GM12878 (cell line): ENCODE measurements around the gene FN3K. TPM values are rescaled to one million over a fixed set of nuclear protein-coding genes. Genes with fewer than 3 reads are reported as not detected.

ENCODE experiments used
- BHLHE40 ChIP-seq, 2 experiments: fragments of 450-650 bp in 1 of 2; IDR thresholded peaks; 2 replicates each; pipeline ENCODE4 v1.6.1; 2011 to 2017; ENCODE audit warnings: low read depth in 2 of 2, borderline replicate concordance in 1 of 2, improper control_type of control experiment in 1 of 2, low read length in 1 of 2, mild to moderate bottlenecking in 1 of 2
- BMI1 ChIP-seq: fragments of 450-650 bp; IDR thresholded peaks from 2 replicates; pipeline ENCODE4 v1.6.1; 2016; ENCODE audit warnings: mild to moderate bottlenecking, moderate library complexity, borderline replicate concordance
- HDAC2 ChIP-seq: fragments of 200-600 bp; sonication (generic); IDR thresholded peaks from 2 replicates; pipeline ENCODE4 v1.6.1; 2017
- MYB ChIP-seq: fragments of 150-350 bp; IDR thresholded peaks from 2 replicates; pipeline ENCODE4 v1.6.1; 2014; ENCODE audit warnings: mild to moderate bottlenecking, low read depth, low read length, borderline replicate concordance
- NBN ChIP-seq: fragments of 450-650 bp; IDR thresholded peaks from 2 replicates; pipeline ENCODE4 v1.6.1; 2016
- NR2C1 ChIP-seq: fragments of 450-650 bp; IDR thresholded peaks from 2 replicates; pipeline ENCODE4 v1.6.1; 2017; ENCODE audit warnings: antibody characterized with exemption, mild to moderate bottlenecking, moderate library complexity
- NR2C2 ChIP-seq: IDR thresholded peaks from 2 replicates; pipeline ENCODE4 v1.6.1; 2011; ENCODE audit warnings: borderline replicate concordance, low read depth; ENCODE audit not compliant: control insufficient read depth, insufficient read length
- PAX5 ChIP-seq: IDR thresholded peaks from 2 replicates; pipeline ENCODE4 v1.6.1; 2011; ENCODE audit warnings: low read depth, low read length, borderline replicate concordance
- POLR2AphosphoS5 ChIP-seq: IDR thresholded peaks from 2 replicates; pipeline ENCODE4 v1.6.1; 2011; ENCODE audit warnings: mild to moderate bottlenecking, low read length, inconsistent platforms
- RCOR1 ChIP-seq: conservative IDR thresholded peaks from 2 replicates; pipeline ENCODE4 v1.6.1; 2012; ENCODE audit warnings: low read depth, low read length, improper control_type of control experiment
- TCF12 ChIP-seq: IDR thresholded peaks from 2 replicates; pipeline ENCODE4 v1.6.1; 2011; ENCODE audit warnings: low read depth, mild to moderate bottlenecking, low read length
- TCF3 ChIP-seq: IDR thresholded peaks from 2 replicates; pipeline ENCODE4 v1.6.1; 2012; ENCODE audit warnings: low read depth, mild to moderate bottlenecking, low read length, borderline replicate concordance; ENCODE audit not compliant: insufficient read depth
- polyA plus RNA-seq, 11 experiments: library from polyadenylated mRNA; depleted of rRNA in 4 of 11; unstranded in 6 of 11; stranded (reverse) in 5 of 11; fragments of >200 nt; fragmentation: Nextera tagmentation in 4 of 11; fragmentation: Illumina TruSeq in 1 of 11; extraction: Ambion mirVana in 4 of 11; extraction: Trizol in 1 of 11; gene quantifications; 1 replicate in 1 of 11; 2 replicates in 10 of 11; pipeline versions ENCODE4 v1.2.1 to v1.2.3, GENCODE V29; 2011 to 2016; ENCODE audit warnings: inconsistent platforms in 2 of 11, missing spikeins in 2 of 11, low read depth in 1 of 11
- total RNA-seq, 4 experiments: library from RNA; depleted of rRNA in 3 of 4; stranded (reverse); fragments of >200 nt in 3 of 4; fragmentation: Illumina TruSeq in 1 of 4; extraction: Trizol in 1 of 4; gene quantifications; 2 replicates each; pipeline versions ENCODE4 v1.2.1 to v1.2.3, GENCODE V29; 2013 to 2021
- TF ChIP-seq, protein P1 (sequence below): fragments of 450-650 bp; IDR thresholded peaks from 2 replicates; pipeline ENCODE4 v1.6.1; 2017; ENCODE audit warnings: mild to moderate bottlenecking, moderate library complexity
- TF ChIP-seq, protein P2 (sequence below): IDR thresholded peaks from 2 replicates; pipeline ENCODE4 v1.6.1; 2012; ENCODE audit warnings: improper control_type of control experiment, low read depth, low read length; ENCODE audit not compliant: insufficient replicate concordance
- TF ChIP-seq, protein P3 (sequence below): fragments of 450-650 bp; formaldehyde crosslinking; IDR thresholded peaks from 2 replicates; pipeline ENCODE4 v1.4.0; 2020; ENCODE audit warnings: mild to moderate bottlenecking, moderate library complexity
- TF ChIP-seq, protein P4 (sequence below): fragments of 450-650 bp; IDR thresholded peaks from 2 replicates; pipeline ENCODE4 v1.6.1; 2017; ENCODE audit warnings: mild to moderate bottlenecking

Gene FN3K
- total and polyA plus RNA-seq, 10 of the 15 experiments (the other 5 are each of a cell fraction or from before 2014, with no cell fraction given): 0.08 to 0.51 (median 0.17) TPM; not detected in 7

DNA sequence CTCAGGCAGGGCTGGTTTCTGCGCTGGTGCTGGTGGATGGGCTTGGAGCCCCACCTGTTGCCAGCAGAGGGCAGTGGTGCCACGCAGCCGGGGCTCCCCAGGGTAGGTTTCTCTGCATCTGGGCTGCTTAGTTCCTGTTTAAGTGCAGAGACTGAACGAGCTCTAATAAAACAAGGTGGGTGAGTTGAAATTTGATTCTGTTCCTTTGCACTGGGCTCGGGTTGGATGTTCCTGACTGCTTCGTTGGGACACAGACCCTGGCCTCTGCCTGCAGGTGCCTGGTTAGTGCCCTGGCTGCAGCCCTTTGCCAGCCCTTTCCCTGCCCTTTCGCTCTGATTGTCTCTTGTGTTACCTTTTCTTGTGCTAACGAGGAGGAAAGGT, 46.5 kb downstream of the FN3K start (continued):
- TF ChIP-seq, protein P1, sequence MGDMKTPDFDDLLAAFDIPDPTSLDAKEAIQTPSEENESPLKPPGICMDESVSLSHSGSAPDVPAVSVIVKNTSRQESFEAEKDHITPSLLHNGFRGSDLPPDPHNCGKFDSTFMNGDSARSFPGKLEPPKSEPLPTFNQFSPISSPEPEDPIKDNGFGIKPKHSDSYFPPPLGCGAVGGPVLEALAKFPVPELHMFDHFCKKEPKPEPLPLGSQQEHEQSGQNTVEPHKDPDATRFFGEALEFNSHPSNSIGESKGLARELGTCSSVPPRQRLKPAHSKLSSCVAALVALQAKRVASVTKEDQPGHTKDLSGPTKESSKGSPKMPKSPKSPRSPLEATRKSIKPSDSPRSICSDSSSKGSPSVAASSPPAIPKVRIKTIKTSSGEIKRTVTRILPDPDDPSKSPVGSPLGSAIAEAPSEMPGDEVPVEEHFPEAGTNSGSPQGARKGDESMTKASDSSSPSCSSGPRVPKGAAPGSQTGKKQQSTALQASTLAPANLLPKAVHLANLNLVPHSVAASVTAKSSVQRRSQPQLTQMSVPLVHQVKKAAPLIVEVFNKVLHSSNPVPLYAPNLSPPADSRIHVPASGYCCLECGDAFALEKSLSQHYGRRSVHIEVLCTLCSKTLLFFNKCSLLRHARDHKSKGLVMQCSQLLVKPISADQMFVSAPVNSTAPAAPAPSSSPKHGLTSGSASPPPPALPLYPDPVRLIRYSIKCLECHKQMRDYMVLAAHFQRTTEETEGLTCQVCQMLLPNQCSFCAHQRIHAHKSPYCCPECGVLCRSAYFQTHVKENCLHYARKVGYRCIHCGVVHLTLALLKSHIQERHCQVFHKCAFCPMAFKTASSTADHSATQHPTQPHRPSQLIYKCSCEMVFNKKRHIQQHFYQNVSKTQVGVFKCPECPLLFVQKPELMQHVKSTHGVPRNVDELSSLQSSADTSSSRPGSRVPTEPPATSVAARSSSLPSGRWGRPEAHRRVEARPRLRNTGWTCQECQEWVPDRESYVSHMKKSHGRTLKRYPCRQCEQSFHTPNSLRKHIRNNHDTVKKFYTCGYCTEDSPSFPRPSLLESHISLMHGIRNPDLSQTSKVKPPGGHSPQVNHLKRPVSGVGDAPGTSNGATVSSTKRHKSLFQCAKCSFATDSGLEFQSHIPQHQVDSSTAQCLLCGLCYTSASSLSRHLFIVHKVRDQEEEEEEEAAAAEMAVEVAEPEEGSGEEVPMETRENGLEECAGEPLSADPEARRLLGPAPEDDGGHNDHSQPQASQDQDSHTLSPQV: no peak
- no peak for TF ChIP-seq TCF12
- TF ChIP-seq NR2C1: no peak
- TF ChIP-seq, protein P2, sequence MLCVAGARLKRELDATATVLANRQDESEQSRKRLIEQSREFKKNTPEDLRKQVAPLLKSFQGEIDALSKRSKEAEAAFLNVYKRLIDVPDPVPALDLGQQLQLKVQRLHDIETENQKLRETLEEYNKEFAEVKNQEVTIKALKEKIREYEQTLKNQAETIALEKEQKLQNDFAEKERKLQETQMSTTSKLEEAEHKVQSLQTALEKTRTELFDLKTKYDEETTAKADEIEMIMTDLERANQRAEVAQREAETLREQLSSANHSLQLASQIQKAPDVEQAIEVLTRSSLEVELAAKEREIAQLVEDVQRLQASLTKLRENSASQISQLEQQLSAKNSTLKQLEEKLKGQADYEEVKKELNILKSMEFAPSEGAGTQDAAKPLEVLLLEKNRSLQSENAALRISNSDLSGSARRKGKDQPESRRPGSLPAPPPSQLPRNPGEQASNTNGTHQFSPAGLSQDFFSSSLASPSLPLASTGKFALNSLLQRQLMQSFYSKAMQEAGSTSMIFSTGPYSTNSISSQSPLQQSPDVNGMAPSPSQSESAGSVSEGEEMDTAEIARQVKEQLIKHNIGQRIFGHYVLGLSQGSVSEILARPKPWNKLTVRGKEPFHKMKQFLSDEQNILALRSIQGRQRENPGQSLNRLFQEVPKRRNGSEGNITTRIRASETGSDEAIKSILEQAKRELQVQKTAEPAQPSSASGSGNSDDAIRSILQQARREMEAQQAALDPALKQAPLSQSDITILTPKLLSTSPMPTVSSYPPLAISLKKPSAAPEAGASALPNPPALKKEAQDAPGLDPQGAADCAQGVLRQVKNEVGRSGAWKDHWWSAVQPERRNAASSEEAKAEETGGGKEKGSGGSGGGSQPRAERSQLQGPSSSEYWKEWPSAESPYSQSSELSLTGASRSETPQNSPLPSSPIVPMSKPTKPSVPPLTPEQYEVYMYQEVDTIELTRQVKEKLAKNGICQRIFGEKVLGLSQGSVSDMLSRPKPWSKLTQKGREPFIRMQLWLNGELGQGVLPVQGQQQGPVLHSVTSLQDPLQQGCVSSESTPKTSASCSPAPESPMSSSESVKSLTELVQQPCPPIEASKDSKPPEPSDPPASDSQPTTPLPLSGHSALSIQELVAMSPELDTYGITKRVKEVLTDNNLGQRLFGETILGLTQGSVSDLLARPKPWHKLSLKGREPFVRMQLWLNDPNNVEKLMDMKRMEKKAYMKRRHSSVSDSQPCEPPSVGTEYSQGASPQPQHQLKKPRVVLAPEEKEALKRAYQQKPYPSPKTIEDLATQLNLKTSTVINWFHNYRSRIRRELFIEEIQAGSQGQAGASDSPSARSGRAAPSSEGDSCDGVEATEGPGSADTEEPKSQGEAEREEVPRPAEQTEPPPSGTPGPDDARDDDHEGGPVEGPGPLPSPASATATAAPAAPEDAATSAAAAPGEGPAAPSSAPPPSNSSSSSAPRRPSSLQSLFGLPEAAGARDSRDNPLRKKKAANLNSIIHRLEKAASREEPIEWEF: no peak
- TF ChIP-seq POLR2AphosphoS5: no peak
- no peak for TF ChIP-seq NBN
- no peak for TF ChIP-seq MYB
- no peak for TF ChIP-seq PAX5
- no peak for TF ChIP-seq RCOR1
- TF ChIP-seq NR2C2: no peak
- no peak for TF ChIP-seq BMI1
- no peak for TF ChIP-seq HDAC2
- TF ChIP-seq, protein P3, sequence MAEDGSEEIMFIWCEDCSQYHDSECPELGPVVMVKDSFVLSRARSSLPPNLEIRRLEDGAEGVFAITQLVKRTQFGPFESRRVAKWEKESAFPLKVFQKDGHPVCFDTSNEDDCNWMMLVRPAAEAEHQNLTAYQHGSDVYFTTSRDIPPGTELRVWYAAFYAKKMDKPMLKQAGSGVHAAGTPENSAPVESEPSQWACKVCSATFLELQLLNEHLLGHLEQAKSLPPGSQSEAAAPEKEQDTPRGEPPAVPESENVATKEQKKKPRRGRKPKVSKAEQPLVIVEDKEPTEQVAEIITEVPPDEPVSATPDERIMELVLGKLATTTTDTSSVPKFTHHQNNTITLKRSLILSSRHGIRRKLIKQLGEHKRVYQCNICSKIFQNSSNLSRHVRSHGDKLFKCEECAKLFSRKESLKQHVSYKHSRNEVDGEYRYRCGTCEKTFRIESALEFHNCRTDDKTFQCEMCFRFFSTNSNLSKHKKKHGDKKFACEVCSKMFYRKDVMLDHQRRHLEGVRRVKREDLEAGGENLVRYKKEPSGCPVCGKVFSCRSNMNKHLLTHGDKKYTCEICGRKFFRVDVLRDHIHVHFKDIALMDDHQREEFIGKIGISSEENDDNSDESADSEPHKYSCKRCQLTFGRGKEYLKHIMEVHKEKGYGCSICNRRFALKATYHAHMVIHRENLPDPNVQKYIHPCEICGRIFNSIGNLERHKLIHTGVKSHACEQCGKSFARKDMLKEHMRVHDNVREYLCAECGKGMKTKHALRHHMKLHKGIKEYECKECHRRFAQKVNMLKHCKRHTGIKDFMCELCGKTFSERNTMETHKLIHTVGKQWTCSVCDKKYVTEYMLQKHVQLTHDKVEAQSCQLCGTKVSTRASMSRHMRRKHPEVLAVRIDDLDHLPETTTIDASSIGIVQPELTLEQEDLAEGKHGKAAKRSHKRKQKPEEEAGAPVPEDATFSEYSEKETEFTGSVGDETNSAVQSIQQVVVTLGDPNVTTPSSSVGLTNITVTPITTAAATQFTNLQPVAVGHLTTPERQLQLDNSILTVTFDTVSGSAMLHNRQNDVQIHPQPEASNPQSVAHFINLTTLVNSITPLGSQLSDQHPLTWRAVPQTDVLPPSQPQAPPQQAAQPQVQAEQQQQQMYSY: no peak
- TF ChIP-seq, protein P4, sequence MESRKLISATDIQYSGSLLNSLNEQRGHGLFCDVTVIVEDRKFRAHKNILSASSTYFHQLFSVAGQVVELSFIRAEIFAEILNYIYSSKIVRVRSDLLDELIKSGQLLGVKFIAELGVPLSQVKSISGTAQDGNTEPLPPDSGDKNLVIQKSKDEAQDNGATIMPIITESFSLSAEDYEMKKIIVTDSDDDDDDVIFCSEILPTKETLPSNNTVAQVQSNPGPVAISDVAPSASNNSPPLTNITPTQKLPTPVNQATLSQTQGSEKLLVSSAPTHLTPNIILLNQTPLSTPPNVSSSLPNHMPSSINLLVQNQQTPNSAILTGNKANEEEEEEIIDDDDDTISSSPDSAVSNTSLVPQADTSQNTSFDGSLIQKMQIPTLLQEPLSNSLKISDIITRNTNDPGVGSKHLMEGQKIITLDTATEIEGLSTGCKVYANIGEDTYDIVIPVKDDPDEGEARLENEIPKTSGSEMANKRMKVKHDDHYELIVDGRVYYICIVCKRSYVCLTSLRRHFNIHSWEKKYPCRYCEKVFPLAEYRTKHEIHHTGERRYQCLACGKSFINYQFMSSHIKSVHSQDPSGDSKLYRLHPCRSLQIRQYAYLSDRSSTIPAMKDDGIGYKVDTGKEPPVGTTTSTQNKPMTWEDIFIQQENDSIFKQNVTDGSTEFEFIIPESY: no peak
- peak in 1 of 2 experiments; percentile 19; a peak in 1 of 4 replicates for TF ChIP-seq BHLHE40 (IDR thresholded peaks at IDR 0.05; ENCODE audit: borderline replicate concordance in 1 of 2, low read depth in 2 of 2, low read length in 1 of 2)
- TF ChIP-seq TCF3: 0 out of 2 replicates have a peak, but pooled peaks have one; percentile 33
